Amniotic stem cell (primary cell): ENCODE data around the gene EFHD1.
"Not testable (repeated sequence)": the region's sequence is repeated elsewhere in the genome, so short reads cannot be mapped to it uniquely, and the experiment has no call there.

ENCODE experiments used
- DNase-seq: peaks from one replicate; lab custom pipeline; 2025; lab: John Stamatoyannopoulos, UW

Gene EFHD1

GRCh38 chr2:232696609-232697058 lies 63.2 kb downstream of the EFHD1 start:
- no peak for DNase-seq

- DNase-seq, result peak; percentile 85
These were observed 63.8 kb downstream of the EFHD1 start, which contains the start of gene GIGYF2 for GRCh38 chr2:232697059-232697806. TSS of gene GIGYF2 (plus strand) at chr2:232697331. CDS start at chr2:232735198, 37,867 bp downstream.

- DNase-seq, result no peak
These were observed 64.4 kb downstream of the EFHD1 start for GRCh38 chr2:232697807-232698110.

- no peak for DNase-seq
These were observed 65.2 kb downstream of the EFHD1 start for GRCh38 chr2:232698556-232699091.

- DNase-seq, result no peak
These were observed 65.7 kb downstream of the EFHD1 start for GRCh38 chr2:232699110-232699509.

GRCh38 chr2:232700154-232700553 lies 66.8 kb downstream of the EFHD1 start:
- no peak for DNase-seq

- DNase-seq, result no peak
These were observed 73.7 kb downstream of the EFHD1 start for GRCh38 chr2:232707076-232707475.

GRCh38 chr2:232713505-232713904 lies 80.1 kb downstream of the EFHD1 start:
- no peak for DNase-seq

- no peak for DNase-seq
These were observed 81.6 kb downstream of the EFHD1 start for GRCh38 chr2:232714969-232715368.

GRCh38 chr2:232720056-232720455 lies 86.7 kb downstream of the EFHD1 start:
- DNase-seq, result not testable (repeated sequence)

GRCh38 chr2:232721261-232721660 lies 87.9 kb downstream of the EFHD1 start:
- no peak for DNase-seq

GRCh38 chr2:232721882-232722281 lies 88.5 kb downstream of the EFHD1 start:
- no peak for DNase-seq

- no peak for DNase-seq
These were observed 89.6 kb downstream of the EFHD1 start for GRCh38 chr2:232723027-232723426.

- DNase-seq, result no peak
These were observed 95.4 kb downstream of the EFHD1 start for GRCh38 chr2:232728785-232729184.

- no peak for DNase-seq
These were observed 98.1 kb downstream of the EFHD1 start for GRCh38 chr2:232731470-232731869.
